NAMALWA (cell line): ENCODE results near the gene CASP10.

Experiments
- DNase-seq: peaks from one replicate; pipeline ENCODE4 v3.0.0-alpha.2; 2015; ENCODE audit warnings: low spot score

CASP10 gene

GRCh38 chr2:201196003-201196402, 13.1 kb downstream of the CASP10 start:
- no peak for DNase-seq

DNA sequence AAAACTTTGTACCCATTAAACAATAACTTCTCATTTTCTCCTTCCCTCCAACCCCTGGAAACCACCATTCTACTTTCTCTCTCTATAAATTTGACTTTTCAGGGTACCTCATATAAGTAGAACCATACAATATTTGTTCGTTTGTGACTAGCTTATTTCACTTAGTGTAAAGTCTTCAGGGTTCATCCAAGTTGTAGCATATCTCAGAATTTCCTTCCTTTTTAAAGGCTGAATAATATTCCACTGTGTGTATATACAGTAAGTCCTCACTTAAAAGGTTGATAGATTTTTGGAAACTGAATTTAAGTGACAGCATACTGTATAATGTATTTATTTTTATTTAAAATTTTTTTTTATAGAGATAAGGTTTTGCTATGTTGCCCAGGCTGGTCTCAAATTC, 13.9 kb downstream of the CASP10 start:
- DNase-seq, result no peak

DNA sequence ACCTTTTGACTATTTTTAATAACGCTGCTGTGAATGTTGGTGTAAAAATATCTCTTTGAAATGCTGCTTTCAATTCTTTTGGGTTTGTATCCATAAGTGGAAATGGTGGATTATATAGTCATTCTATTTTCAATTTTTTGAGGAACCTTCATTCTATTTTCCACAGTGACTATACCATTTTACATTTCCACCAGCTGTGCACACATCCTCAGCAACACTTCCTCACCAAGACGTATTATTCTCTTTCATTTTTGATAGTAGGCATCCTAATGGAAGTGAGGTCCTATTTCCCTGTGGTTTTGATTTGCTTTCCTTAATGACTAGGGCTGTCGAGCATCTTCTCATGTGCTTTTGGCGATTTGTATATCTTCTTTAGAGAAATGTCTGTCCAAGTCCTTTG, 14.8 kb downstream of the CASP10 start:
- DNase-seq, result no peak

DNA sequence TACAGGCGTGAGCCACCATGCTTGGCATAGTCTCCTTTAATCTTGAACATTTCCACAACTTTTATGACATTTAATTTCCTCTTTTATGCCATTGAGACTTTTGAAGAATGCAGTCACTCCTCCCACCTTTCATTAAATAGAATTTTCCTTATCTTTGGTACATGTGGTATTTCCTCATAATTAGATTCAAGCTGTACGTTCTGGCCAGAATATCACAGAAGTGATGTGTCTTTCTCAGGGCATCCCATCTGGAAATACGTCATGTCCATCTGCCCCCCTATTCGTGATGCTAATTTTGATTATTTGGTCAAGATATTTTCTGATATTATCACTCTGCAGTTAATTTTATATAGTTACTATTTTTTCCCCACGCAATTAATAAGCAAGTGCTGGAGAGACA, 16.9 kb downstream of the CASP10 start:
- DNase-seq, result no peak

- no peak for DNase-seq
Measured at GRCh38 chr2:201200345-201200744, 17.4 kb downstream of the CASP10 start.

DNA sequence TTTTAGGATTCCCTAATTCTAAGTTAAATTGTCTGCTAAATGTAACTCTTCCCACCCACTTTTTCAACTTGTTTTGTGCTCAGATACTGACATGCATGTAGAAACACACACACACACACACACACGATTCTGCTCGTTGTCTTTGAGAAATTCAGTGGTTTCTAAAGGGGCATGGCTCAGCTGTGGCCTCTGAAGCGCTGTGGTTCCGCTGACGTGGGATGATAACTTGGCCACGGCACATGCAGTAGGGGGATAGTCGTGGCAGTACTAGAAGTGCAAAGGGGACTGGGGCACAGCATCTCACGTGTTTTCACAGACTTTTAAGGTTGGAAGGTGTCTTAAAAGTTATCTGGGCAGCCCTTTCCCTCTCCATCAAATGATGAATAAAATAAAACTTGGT, 18.4 kb downstream of the CASP10 start:
- no peak for DNase-seq

DNA sequence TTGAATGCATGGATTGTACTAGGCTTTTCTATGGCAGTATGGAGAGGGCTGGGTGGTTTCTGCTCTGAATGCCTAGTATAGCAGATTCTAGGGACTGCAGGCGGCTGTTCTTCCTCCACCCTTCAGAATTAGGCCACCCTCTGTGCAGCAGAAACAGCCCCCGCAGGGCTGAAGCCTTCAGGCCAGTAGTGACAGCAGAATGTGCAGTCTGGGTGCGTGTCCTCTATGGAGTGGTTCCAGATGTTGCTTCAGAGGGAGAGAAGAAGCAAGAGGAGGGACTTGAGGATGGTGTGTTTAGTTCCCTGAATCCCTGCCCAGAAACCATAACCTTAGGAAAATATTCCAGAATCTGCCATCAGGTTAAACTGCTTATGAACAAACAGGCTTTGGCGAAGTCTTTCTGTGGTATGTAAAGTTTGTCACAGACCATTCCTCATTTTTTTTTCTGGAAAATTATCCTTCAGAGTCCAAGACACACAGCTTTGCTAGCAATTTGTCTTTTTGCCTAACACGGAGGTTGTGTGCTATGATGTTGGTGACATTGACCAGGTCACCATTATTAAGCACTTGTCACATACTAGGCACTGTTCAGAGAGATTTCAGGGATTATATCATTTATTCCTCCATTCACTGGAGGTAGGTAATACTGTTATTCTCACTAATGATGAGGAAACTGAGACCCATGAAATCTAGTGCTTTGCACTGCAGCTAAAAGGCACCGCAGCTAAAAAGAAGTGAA, 21.1 kb downstream of the CASP10 start:
- DNase-seq, result no peak

DNA sequence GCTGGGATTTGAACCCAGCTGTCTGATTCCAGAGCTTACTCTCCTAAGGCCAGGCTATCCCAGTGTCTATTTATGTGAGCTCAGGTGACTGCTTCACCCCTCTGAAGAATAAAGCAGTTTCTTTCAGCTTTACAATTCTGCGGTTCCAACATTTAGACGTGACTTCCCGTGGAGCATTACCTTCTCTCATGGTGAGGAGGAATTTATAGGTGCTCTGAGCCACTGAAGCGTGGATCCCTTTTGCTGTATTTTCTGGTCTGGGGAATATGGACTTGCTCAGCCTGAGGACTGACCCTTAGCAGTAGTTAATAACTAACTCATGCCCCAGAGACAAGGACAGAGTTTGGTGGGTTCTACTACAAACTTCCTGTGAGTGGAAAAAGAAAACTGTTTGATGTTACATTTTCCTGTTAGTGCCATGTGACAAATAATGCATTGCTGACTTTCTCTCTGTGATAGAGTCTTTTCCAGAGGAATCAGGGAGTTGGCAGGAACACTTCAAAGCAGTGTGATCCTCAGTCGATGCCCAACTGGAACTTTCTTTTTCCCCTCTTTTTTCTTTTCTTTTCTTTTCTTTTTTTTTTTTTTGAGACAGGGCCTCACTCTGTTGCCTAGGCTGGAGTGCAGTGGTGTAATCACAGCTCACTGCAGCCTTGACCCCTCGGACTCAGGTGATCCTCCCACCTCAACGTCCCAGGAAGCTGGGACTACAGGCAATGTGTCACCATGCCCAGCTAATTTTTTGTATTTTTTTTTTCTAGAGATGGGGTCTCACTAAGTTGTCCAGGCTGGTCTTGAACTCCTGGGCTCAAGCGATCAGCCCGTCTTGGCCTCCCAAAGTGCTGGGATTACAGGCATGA, 21.9 kb downstream of the CASP10 start:
- no peak for DNase-seq

DNA sequence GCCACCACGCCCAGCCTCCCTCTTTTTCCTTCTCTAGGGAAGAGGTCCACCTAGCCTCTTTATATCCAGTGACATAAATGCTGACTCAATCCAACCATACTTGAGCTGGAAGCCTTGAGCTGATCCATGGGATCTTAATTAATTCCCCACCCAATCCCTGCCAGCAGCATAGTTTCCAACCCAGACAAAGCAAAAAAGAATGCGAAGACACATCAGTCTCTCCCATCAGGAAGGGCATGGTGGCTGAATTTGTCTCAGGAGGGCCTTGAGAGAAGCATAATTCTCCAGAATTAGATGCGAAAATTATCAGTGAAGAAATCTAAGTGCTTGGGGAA, 22.5 kb downstream of the CASP10 start:
- no peak for DNase-seq

- DNase-seq, result peak; percentile 61
Measured at GRCh38 chr2:201208563-201209252, 25.8 kb downstream of the CASP10 start.

DNA sequence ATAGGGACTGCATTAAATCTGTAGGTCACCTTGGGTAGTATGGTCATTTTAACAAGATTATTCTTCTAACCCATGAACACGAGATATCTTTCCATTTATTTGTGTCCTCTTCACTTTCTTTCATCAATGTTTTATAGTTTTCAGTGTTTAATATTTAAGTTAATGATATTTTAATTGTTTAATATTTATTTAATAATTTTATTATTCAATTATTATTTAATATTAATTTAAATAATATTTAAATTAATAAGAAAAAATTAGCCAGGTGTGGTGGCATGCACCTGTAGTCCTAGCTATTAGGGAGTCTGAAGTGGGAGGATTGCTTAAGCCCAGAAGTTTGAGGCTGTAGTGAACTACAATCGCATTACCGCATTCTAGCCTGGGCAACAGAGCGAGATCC, 33.0 kb downstream of the CASP10 start:
- DNase-seq, result no peak

- DNase-seq, result no peak
Measured at GRCh38 chr2:201216918-201217317, 34.0 kb downstream of the CASP10 start.

- no peak for DNase-seq
Measured at GRCh38 chr2:201218780-201219179, 35.8 kb downstream of the CASP10 start.

GRCh38 chr2:201219328-201220096, 36.6 kb downstream of the CASP10 start:
- no peak for DNase-seq

- DNase-seq, result no peak
Measured at GRCh38 chr2:201220102-201220570, 37.2 kb downstream of the CASP10 start.

DNA sequence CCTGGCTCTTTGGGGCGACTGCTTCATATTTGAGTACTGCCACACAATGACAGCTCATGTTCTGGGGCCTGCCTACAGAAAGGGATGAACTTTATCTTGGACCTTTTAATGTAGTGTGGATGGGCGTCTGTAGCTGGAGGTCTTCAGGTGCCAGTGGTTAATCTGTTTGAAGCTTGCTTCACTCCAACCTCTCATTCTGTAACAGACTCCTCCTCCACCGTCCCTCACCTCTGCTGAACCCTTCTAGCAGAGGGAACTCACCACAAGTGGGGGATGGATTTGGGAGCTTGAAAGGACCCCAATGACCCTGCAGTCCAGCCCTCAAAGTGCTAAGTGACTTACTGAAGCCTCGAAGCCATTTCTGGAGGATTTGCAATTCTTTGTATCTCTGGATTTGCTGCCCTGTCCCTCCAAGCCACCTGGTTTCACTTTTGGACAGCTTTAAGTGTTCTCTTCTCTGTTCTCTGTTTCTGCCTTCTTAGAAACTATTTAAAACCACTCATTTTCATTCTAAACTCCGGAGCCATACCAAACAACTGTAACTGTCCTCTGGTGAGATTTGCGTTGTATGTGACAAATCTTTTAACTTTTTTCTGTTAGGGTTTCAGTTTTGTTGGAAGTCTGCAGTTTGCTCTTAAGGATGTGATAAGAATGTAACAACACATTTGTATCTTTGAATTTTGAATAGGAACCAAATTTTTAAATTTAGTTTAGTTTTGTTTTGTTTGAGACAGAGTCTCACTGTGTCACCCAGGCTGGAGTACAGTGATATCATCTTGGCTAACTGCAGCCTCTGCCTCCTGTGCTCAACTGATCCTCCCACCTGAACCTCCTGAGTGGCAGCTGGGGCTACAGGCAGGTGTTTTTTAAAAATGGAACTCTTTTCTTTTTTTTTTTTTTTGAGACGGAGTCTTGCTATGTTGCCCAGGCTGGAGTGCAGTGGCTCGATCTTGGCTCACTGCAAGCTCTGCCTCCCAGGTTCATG, 40.4 kb downstream of the CASP10 start:
- no peak for DNase-seq

DNA sequence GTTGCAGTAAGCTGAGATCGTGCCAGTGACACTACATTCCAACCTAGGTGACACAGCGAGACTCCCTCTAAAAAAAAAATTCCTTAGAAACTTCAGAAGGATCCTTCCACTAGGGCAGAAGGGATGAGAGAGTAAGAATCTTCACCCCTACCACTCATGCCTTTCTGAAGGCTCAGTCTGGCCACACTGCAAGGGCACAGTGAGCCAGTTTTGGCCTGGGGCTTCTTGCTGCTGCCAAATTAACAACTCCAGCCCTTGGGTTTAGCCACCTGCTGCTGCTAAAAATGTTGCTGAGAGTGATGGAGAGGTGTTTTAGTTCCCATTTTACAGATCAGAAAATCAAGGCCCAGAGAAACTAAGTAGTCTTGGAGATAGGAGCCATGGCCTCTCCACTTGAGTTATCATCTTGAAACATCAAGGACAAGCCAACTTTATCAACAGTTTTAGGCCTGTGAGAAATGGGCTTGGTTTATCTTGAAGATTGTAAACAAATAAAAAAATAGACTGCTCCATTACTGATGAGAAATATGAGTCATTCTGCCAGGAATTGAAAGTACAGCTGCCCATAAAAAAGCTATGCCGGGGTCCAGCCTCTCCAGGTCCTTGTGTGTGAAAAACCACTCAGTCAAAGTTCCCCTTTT, 45.5 kb downstream of the CASP10 start:
- no peak for DNase-seq

GRCh38 chr2:201228912-201229290, 46.0 kb downstream of the CASP10 start:
- DNase-seq, result no peak

GRCh38 chr2:201231781-201232466, 49.0 kb downstream of the CASP10 start:
- peak; percentile 98 for DNase-seq

DNA sequence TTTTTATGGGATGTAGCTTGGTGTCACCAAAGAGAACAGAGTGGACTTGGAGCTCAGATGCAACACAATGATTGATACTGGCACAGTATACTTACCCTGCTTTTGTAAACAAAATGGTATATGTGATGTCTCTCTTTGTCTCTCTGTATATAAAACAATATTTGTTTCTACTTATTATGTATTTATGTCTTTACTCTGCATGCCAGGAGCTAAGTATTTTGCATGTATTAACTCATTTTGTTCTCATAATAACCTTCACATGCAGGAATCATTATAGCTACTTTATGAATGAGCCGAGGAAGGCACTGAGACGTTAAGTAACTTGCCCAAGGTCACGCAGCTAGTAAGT, 49.5 kb downstream of the CASP10 start:
- no peak for DNase-seq
